HG03460 (cell line): ENCODE measurements around the gene CNDP1.

Experiments used
- ATAC-seq: cut with Tn5 transposase; IDR thresholded peaks from one replicate; pipeline ENCODE4 v1.9.1; 2021; ENCODE audit not compliant: unreplicated experiment

The CNDP1 gene

GRCh38 chr18:74506448-74507084 lies 27.7 kb upstream of the CNDP1 start:
- ATAC-seq = no peak

GRCh38 chr18:74507097-74507881 lies 27.0 kb upstream of the CNDP1 start:
- no peak for ATAC-seq

- no peak for ATAC-seq
Observed at GRCh38 chr18:74507927-74508326, 26.4 kb upstream of the CNDP1 start.

- ATAC-seq = no peak
Observed at GRCh38 chr18:74508366-74508765, 25.9 kb upstream of the CNDP1 start.

- ATAC-seq = no peak
Observed at GRCh38 chr18:74508821-74509225, 25.5 kb upstream of the CNDP1 start.

- no peak for ATAC-seq
Observed at GRCh38 chr18:74509856-74510769, 24.2 kb upstream of the CNDP1 start.

- no peak for ATAC-seq
Observed at GRCh38 chr18:74510770-74511095, 23.6 kb upstream of the CNDP1 start.

GRCh38 chr18:74511823-74512222 lies 22.5 kb upstream of the CNDP1 start:
- ATAC-seq = no peak

- no peak for ATAC-seq
Observed at GRCh38 chr18:74512321-74513053, 21.8 kb upstream of the CNDP1 start.

GRCh38 chr18:74513149-74513882 lies 21.0 kb upstream of the CNDP1 start:
- ATAC-seq = no peak

- ATAC-seq = no peak
Observed at GRCh38 chr18:74513883-74514205, 20.5 kb upstream of the CNDP1 start.

GRCh38 chr18:74514860-74515495 lies 19.3 kb upstream of the CNDP1 start:
- no peak for ATAC-seq

GRCh38 chr18:74515620-74516231 lies 18.6 kb upstream of the CNDP1 start:
- no peak for ATAC-seq

GRCh38 chr18:74516271-74517235 lies 17.7 kb upstream of the CNDP1 start:
- ATAC-seq = no peak

GRCh38 chr18:74517236-74517630 lies 17.1 kb upstream of the CNDP1 start:
- ATAC-seq = no peak

- ATAC-seq = no peak
Observed at GRCh38 chr18:74518456-74519295, 15.6 kb upstream of the CNDP1 start.

- ATAC-seq = no peak
Observed at GRCh38 chr18:74519320-74520095, 14.8 kb upstream of the CNDP1 start.
